Keratinocyte (primary cell): ENCODE measurements around the gene LAPTM5.

Source experiments
- CTCF ChIP-seq, 3 experiments: IDR thresholded peaks in 1 of 3; conservative IDR thresholded peaks in 1 of 3; optimal IDR thresholded peaks in 1 of 3; 2 replicates in 2 of 3; 3 replicates in 1 of 3; pipeline versions ENCODE3 to v1.5.1; 2011; ENCODE audit warnings: low read length in 3 of 3, mild to moderate bottlenecking in 3 of 3, moderate library complexity in 2 of 3, control low read depth in 1 of 3, inconsistent platforms in 1 of 3; ENCODE audit not compliant: insufficient read depth in 2 of 3; ENCODE audit errors: extremely low read depth in 1 of 3
- EZH2 ChIP-seq: IDR thresholded peaks from one replicate; pipeline ENCODE4 v1.6.1; 2012; ENCODE audit warnings: inconsistent platforms, mild to moderate bottlenecking, low read length, moderate library complexity

- no peak for TF ChIP-seq EZH2
- no peak for TF ChIP-seq CTCF (optimal IDR thresholded peaks at IDR 0.05 in 1 of 3, IDR thresholded peaks at IDR 0.05 in 1 of 3, conservative IDR thresholded peaks at IDR 0.05 in 1 of 3; ENCODE audit: extremely low read depth in 1 of 3, insufficient read depth in 2 of 3, low read length in 3 of 3)
Observed at GRCh38 chr1:30706528-30706927, 51.0 kb downstream of the LAPTM5 start.
